ENCODE data around the gene TYK2.

The TYK2 gene

DNA sequence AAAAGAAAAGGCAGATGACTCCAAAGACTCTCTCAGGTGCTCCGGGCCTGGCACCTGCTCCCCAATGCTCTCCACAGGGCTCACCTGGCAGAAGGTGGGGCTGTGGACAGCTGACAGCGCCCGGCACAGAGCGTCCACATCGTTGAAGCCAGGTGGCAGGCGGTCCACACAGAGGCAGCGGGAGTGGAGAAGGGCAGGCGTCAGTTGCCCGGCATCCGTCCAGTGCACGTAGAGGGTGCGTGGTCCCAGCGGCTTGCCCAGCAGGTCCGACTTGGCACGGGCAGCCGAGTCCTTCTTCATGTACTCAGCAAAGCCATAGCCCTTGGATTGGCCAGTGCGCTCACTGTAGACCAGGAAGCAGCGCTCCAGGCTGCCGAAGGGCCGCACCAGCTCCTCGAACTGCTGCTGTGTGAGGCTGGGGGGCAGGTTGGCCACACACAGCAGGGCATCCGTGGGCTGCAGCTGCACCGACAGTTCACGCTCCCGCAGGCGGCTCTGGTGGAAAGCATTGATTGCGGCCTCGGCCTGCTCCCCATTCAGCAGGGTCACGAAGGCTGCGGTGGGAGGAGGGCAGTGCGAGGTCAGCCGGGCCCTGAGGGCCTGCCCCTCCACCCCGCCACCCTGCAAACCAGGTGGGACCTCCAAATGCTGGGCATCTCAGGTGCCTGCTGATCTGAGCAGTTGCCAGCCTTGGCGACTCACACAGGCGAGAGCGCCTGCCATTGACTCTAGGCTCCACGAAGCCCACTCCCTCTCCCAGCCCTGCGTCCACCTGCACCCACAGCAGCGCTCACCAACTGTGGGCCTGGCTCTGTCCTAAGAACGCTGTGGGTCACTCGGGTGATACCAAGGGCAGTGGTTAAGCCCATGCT lies 51.6 kb downstream of the TYK2 start:
- H3K4me1 ChIP-seq (ENCODE audit: insufficient read depth, poor library complexity, severe bottlenecking): no peaks in the 10 kb centered on the region
- no peak overlapping the region for H3K4me3 ChIP-seq (ENCODE audit: severe bottlenecking)
- ATAC-seq (ENCODE audit: low read depth) (no peak), DNase-seq (ENCODE audit: low spot score) (no peak)
- peaks cover 75% of the 10 kb centered on the region for H3K36me3 ChIP-seq (ENCODE audit: low read depth)
- TF ChIP-seq, protein P1, sequence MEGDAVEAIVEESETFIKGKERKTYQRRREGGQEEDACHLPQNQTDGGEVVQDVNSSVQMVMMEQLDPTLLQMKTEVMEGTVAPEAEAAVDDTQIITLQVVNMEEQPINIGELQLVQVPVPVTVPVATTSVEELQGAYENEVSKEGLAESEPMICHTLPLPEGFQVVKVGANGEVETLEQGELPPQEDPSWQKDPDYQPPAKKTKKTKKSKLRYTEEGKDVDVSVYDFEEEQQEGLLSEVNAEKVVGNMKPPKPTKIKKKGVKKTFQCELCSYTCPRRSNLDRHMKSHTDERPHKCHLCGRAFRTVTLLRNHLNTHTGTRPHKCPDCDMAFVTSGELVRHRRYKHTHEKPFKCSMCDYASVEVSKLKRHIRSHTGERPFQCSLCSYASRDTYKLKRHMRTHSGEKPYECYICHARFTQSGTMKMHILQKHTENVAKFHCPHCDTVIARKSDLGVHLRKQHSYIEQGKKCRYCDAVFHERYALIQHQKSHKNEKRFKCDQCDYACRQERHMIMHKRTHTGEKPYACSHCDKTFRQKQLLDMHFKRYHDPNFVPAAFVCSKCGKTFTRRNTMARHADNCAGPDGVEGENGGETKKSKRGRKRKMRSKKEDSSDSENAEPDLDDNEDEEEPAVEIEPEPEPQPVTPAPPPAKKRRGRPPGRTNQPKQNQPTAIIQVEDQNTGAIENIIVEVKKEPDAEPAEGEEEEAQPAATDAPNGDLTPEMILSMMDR (IDR thresholded peaks at IDR 0.05; ENCODE audit: poor library complexity, severe bottlenecking): no peak
- H3K27me3 ChIP-seq (ENCODE audit: insufficient read depth, poor library complexity, severe bottlenecking): no peaks in the 10 kb centered on the region
- no peaks in the 10 kb centered on the region for H3K9me3 ChIP-seq (ENCODE audit: severe bottlenecking)
- no peak overlapping the region for H3K27ac ChIP-seq (ENCODE audit: poor library complexity, severe bottlenecking)

DNA sequence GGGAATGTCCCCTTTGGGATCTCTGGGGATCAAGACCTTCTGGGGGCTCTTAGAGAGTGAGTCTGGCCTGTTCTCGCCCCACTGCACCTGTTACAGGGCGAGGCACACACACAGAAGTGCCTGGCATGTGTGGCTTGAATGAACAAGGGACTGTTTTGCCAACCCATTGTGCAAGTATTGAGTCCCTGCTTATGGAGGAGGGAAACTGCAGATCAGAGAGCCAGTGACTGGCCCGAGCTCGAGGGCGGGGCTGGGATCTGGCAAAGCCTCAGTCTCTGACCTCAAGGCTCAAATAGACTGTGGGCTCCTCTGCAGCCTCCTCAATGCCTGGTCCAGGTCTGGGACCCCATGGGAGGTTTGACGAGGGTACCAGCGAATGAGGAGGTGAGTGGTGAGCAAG lies 52.6 kb downstream of the TYK2 start:
- H3K27me3 ChIP-seq (ENCODE audit: insufficient read depth, poor library complexity, severe bottlenecking): no peaks in the 10 kb centered on the region
- H3K36me3 ChIP-seq (ENCODE audit: low read depth): peaks cover 84% of the 10 kb centered on the region
- H3K4me3 ChIP-seq (ENCODE audit: severe bottlenecking): no peak overlapping the region
- TF ChIP-seq, protein P1 (IDR thresholded peaks at IDR 0.05; ENCODE audit: poor library complexity, severe bottlenecking): no peak
- ATAC-seq (ENCODE audit: low read depth): no peak
- H3K4me1 ChIP-seq (ENCODE audit: insufficient read depth, poor library complexity, severe bottlenecking): no peaks in the 10 kb centered on the region
- no peaks in the 10 kb centered on the region for H3K9me3 ChIP-seq (ENCODE audit: severe bottlenecking)
- H3K27ac ChIP-seq (ENCODE audit: poor library complexity, severe bottlenecking): no peak overlapping the region
- DNase-seq (ENCODE audit: low spot score): no peak

DNA sequence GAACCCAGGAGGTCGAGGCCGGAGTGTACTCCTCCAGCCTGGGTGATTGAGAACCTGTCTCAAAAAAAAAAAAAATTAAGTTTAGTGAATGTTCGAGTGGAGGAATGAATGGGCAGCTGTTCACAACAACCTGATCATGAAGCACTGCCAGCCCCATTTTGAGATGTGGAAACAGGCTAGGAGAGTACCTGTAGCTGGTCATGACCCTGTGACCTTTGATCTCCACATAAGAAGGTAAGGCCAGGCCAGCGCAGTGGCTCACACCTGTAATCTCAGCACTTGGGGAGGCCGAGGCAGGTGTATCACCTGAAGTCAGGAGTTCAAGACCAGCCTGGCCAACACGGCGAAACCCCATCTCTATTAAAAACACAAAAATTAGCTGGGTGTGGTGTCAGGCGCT lies 54.6 kb downstream of the TYK2 start:
- H3K36me3 ChIP-seq (ENCODE audit: low read depth): peaks cover 90% of the 10 kb centered on the region
- ATAC-seq (ENCODE audit: low read depth): no peak
- no peak overlapping the region for H3K27ac ChIP-seq (ENCODE audit: poor library complexity, severe bottlenecking)

DNA sequence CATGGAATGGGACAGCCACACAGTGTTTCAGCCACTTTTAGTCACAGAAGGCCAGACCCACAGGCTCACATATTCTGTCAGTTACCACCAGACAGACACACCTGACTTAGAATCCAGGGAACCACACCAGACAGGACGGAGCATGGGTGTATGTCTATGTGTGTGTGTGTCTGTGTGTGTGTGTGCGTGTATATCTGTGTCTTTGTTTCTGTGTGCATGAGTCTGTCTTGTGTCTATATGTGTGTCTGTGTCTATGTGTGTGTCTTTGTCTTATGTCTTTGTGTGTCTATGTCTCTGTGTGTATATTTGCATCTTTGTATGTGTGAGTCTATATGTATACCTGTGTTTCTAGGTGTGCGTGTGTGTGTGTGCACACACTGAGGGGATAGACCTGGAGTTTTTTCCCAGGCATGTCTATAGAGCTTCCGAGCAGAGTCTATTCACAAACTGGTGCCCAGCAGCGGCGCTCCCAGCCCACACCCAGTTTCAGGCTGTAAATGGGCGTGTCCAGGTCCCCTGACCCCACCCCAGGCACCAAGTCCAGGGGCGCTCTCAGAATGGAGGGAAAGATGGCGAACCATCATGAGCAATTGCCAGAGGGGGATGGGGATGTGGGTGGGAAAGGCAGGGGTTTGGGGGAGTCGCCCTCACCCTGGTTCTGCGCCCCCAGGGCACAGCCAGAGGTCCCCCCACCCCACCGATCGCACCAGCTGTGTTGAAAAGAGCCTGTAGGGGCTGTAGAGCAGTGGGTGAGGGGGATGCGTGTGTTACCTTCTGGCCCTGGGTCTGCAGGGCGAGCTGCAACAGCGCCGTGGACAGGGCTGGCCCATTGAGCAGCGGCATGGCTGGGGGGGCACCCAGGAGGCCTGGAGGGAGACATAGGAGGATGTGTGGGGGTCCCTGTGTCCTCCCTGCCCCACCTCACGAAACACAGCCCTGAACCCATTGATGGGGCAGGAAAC lies 58.2 kb downstream of the TYK2 start:
- H3K36me3 ChIP-seq (ENCODE audit: low read depth): peaks cover 77% of the 10 kb centered on the region
- no peak overlapping the region for H3K27ac ChIP-seq (ENCODE audit: poor library complexity, severe bottlenecking)
- H3K4me3 ChIP-seq (ENCODE audit: severe bottlenecking): no peak overlapping the region
- H3K4me1 ChIP-seq (ENCODE audit: insufficient read depth, poor library complexity, severe bottlenecking): no peaks in the 10 kb centered on the region
- TF ChIP-seq, protein P1 (IDR thresholded peaks at IDR 0.05; ENCODE audit: poor library complexity, severe bottlenecking): no peak
- ATAC-seq (ENCODE audit: low read depth) (no peak), DNase-seq (ENCODE audit: low spot score) (no peak)
- no peaks in the 10 kb centered on the region for H3K9me3 ChIP-seq (ENCODE audit: severe bottlenecking)
- H3K27me3 ChIP-seq (ENCODE audit: insufficient read depth, poor library complexity, severe bottlenecking): no peaks in the 10 kb centered on the region

More for the DNA sequence above, 54.6 kb downstream of the TYK2 start:
- no peak overlapping the region for H3K4me3 ChIP-seq (ENCODE audit: severe bottlenecking)
- TF ChIP-seq, protein P1 (IDR thresholded peaks at IDR 0.05; ENCODE audit: poor library complexity, severe bottlenecking): no peak
- no peaks in the 10 kb centered on the region for H3K4me1 ChIP-seq (ENCODE audit: insufficient read depth, poor library complexity, severe bottlenecking)
- no peaks in the 10 kb centered on the region for H3K27me3 ChIP-seq (ENCODE audit: insufficient read depth, poor library complexity, severe bottlenecking)
- no peaks in the 10 kb centered on the region for H3K9me3 ChIP-seq (ENCODE audit: severe bottlenecking)
- no peak for DNase-seq (ENCODE audit: low spot score)

Data from RWPE2 (cell line).